Activated CD8-positive, alpha-beta T cell treated with anti-CD3 and anti-CD28 coated beads, Interleukin-2, amount 10 ng/mL, durations not matched to agents 7 days and 5 days (primary cell): Measurements from ENCODE around the gene TMEM74B. TPM values are rescaled to one million over a fixed set of nuclear protein-coding genes. Genes with fewer than 3 reads are reported as not detected.
A peak's percentile ranks its signal among the peaks of the same experiment; 100 is the strongest.
"Not testable (repeated sequence)": the region's sequence is repeated elsewhere in the genome, so short reads cannot be mapped to it uniquely, and the experiment has no call there.

ENCODE experiments used
- ATAC-seq: fragments of 150-1000 bp; cut with Tn5 transposase; one replicate; pipeline ENCODE4 v1.10.0; 2021; ENCODE audit warnings: moderate library complexity
- CTCF ChIA-PET: fragments of 350-600 bp; sonication (Branson Sonifier 250); formaldehyde crosslinking; loops from one replicate; lab custom pipeline; 2021; ENCODE audit warnings: antibody characterized with exemption; lab: Charles Lee
- POLR2A ChIA-PET: fragments of 350-600 bp; sonication (Branson Sonifier 250); formaldehyde crosslinking; loops from one replicate; lab custom pipeline; 2021; ENCODE audit warnings: antibody characterized with exemption; lab: Charles Lee
- DNase-seq: peaks from one replicate; pipeline ENCODE4 v3.0.0-alpha.2; 2020
- H3K27ac Mint-ChIP-seq: one replicate; pipeline ENCODE4 v1.8.0; 2021; ENCODE audit warnings: mild to moderate bottlenecking, mixed read lengths
- H3K27me3 Mint-ChIP-seq: one replicate; pipeline ENCODE4 v1.8.0; 2021; ENCODE audit warnings: low read depth, mixed read lengths
- H3K36me3 Mint-ChIP-seq: one replicate; pipeline ENCODE4 v1.8.0; 2021; ENCODE audit warnings: low read depth, mixed read lengths
- H3K4me1 Mint-ChIP-seq: one replicate; pipeline ENCODE4 v1.8.0; 2021; ENCODE audit warnings: low read depth, mixed read lengths
- H3K4me3 Mint-ChIP-seq: one replicate; pipeline ENCODE4 v1.8.0; 2021; ENCODE audit warnings: mild to moderate bottlenecking, mixed read lengths
- H3K9me3 Mint-ChIP-seq: one replicate; pipeline ENCODE4 v1.8.0; 2022; ENCODE audit warnings: mixed read lengths; ENCODE audit not compliant: insufficient read depth
- total RNA-seq, 2 experiments: library from RNA; stranded (reverse); gene quantifications; one replicate each; pipeline ENCODE4 v1.2.3, GENCODE V29; 2021

TMEM74B gene
- total RNA-seq, 2 experiments from 2014 or later: 0.39 to 1.1 TPM

DNA sequence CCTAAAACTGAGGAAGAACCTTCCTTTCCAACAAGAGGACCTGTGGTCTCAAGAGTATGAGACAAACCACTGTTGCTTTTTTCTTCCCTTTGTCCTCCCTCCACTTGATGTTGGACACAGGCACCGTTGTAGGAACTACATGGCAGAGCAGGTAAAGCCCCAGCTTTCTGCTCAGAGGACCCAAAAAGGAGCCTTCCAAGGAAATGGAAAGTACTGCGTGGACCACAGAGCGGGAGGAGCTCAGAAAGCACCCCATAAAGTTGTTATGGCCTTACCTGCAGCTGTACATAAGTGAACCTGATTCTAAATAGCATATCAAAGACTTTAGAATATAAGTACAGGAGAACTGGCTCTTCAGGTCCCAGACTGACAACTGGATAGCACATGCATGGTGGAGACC lies 29.4 kb downstream of the TMEM74B start:
- ChIA-PET POLR2A (no interaction called here), CTCF (interaction anchor here (1.0 to 1.5 kb wide), 2 partner anchors 12 to 32 kb away, joined by 3 read pairs; no protein-coding TSS in a partner anchor)
- ATAC-seq (no peak), DNase-seq (no peak)
- Mint-ChIP-seq H3K27me3 (no peaks in the 10 kb centered on the region), H3K36me3 (peaks cover 61% of the 10 kb centered on the region), H3K4me3 (no peak overlapping the region), H3K27ac (no peak overlapping the region), H3K4me1 (peaks cover 8% of the 10 kb centered on the region), H3K9me3 (no peaks in the 10 kb centered on the region)

DNA sequence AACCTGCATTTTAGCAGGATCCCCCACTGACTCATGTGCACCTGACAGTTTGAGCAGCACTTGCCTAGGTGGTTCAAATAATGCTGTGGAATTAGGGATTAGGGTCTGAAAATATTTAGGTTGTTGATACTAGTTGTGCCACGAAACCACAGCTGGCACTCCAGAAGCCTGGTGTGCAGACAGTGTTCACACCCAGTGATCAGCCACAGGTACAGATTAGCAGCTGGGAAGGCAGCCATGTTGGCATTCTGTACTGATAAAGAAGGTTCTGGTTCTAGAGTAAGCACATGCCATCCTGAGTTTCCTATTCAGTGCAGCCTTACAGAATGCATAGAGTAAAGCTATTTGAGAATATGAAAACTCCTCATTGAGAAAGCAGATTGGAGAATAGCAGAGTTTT lies 30.1 kb downstream of the TMEM74B start:
- peaks cover 62% of the 10 kb centered on the region for H3K36me3 Mint-ChIP-seq
- H3K9me3 Mint-ChIP-seq: no peaks in the 10 kb centered on the region
- CTCF ChIA-PET: interaction anchor here (1.0 to 1.5 kb wide), 2 partner anchors 11 to 33 kb away, joined by 3 read pairs; no protein-coding TSS in a partner anchor

DNA sequence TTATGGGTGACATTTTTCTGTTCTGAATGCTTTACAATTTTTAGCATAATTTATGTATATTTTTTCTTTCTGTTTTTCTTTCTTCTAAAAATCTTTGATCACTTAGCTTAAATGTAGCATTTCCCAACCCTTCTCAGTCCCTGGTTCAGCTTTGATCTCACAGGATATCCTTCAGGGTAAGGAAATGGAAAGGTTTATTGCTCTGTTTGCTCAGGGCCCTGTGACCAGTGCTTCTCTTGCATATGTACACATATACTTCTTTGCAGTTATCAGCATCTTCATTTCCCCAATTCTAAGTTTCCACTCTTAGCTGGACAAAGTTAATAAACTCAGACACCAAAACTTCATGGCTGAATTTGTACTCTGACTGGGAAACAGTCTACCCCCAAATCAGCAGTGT lies 30.6 kb downstream of the TMEM74B start:
- no peaks in the 10 kb centered on the region for H3K27me3 Mint-ChIP-seq
- no peak overlapping the region for H3K27ac Mint-ChIP-seq
- peaks cover 8% of the 10 kb centered on the region for H3K4me1 Mint-ChIP-seq
- CTCF ChIA-PET: interaction anchor here (1.0 to 1.5 kb wide), 2 partner anchors 10 to 33 kb away, joined by 3 read pairs; no protein-coding TSS in a partner anchor
- no peaks in the 10 kb centered on the region for H3K9me3 Mint-ChIP-seq
- no peak overlapping the region for H3K4me3 Mint-ChIP-seq
- ATAC-seq (no peak), DNase-seq (no peak)
- H3K36me3 Mint-ChIP-seq: peaks cover 66% of the 10 kb centered on the region
- POLR2A ChIA-PET: no interaction called here

More for the DNA sequence above, 30.1 kb downstream of the TMEM74B start:
- peaks cover 8% of the 10 kb centered on the region for H3K4me1 Mint-ChIP-seq
- H3K27me3 Mint-ChIP-seq: no peaks in the 10 kb centered on the region
- H3K4me3 Mint-ChIP-seq: no peak overlapping the region
- POLR2A ChIA-PET: no interaction called here
- DNase-seq (no peak), ATAC-seq (no peak)
- H3K27ac Mint-ChIP-seq: no peak overlapping the region

DNA sequence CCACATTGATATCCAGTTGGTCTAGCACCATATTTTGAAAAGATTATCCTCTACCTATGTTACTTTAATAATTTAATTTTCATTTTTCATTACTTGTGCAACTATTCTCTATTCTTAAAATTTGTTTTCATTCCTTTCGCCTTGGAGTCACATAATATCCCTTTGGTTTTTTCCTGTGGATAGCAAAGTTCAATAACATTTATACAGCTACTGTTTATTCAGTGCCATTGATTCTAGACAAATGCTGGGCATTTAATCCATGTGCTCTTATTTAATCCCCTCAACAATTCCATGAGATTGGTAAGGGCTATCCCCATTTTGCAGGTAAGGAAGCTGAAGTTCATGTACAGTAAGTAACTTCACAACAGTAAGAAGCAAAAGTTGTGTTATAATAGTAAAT lies 33.8 kb downstream of the TMEM74B start:
- Mint-ChIP-seq H3K27ac (no peak overlapping the region), H3K36me3 (peaks cover 75% of the 10 kb centered on the region), H3K4me3 (no peak overlapping the region), H3K4me1 (peaks cover 8% of the 10 kb centered on the region), H3K9me3 (no peaks in the 10 kb centered on the region), H3K27me3 (no peaks in the 10 kb centered on the region)
- DNase-seq: no peak
- ChIA-PET CTCF (interaction anchor here (1.0 to 1.3 kb wide), 4 partner anchors 12 to 353 kb away, joined by 3 to 6 read pairs (median 3); no protein-coding TSS in a partner anchor), POLR2A (interaction anchor here (0.7 kb wide), 1 partner anchor 549 kb away, joined by 4 read pairs; no protein-coding TSS in a partner anchor)
- no peak for ATAC-seq

DNA sequence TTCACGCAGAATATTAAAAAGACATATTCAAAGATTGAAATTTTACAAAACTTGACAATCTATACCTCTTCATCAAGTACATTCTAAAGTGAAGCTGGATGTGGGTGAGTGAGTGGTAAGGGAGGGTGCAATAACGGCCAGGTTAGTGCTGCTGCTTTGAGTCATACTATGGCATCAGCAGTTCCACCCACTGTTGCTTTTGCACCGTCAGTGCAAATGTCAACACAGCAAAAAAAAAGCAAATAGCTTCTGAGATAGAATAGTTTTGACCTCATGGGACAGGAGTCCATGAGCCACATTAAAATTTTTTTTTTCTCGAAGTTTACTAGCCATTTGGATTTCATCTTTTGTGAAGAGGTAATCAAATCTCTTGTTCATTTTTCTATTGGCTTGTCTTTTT lies 34.6 kb downstream of the TMEM74B start:
- H3K27ac Mint-ChIP-seq: no peak overlapping the region
- DNase-seq: no peak
- no peaks in the 10 kb centered on the region for H3K27me3 Mint-ChIP-seq
- CTCF ChIA-PET: interaction anchor here (0.8 to 1.5 kb wide), 2 partner anchors 43 to 63 kb away, joined by 3 to 4 read pairs; no protein-coding TSS in a partner anchor
- H3K4me1 Mint-ChIP-seq: peaks cover 8% of the 10 kb centered on the region
- no peaks in the 10 kb centered on the region for H3K9me3 Mint-ChIP-seq
- POLR2A ChIA-PET: no interaction called here
- ATAC-seq: no peak
- peaks cover 71% of the 10 kb centered on the region for H3K36me3 Mint-ChIP-seq
- no peak overlapping the region for H3K4me3 Mint-ChIP-seq

DNA sequence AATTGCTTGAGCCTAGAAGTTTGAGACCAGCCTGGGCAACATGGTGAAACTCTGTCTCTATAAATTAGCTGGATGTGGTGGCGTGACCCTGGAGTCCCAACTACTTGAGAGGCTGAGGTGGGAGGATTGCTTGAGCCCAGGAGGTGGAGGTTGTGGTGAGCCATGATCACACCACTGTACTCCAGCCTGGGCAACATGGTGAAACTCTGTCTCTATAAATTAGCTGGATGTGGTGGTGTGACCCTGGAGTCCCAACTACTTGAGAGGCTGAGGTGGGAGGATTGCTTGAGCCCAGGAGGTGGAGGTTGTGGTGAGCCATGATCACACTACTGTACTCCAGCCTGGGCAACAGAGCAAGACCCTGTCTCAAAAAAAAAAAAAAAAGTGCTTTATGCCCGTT lies 35.0 kb downstream of the TMEM74B start:
- H3K9me3 Mint-ChIP-seq, ATAC-seq, H3K4me3 Mint-ChIP-seq, POLR2A ChIA-PET, H3K4me1 Mint-ChIP-seq, H3K27me3 Mint-ChIP-seq, H3K27ac Mint-ChIP-seq, DNase-seq: not testable (repeated sequence)
- H3K36me3 Mint-ChIP-seq: peaks cover 67% of the 10 kb centered on the region
- CTCF ChIA-PET: interaction anchor here (0.8 to 1.5 kb wide), 2 partner anchors 42 to 64 kb away, joined by 3 to 4 read pairs; no protein-coding TSS in a partner anchor

DNA sequence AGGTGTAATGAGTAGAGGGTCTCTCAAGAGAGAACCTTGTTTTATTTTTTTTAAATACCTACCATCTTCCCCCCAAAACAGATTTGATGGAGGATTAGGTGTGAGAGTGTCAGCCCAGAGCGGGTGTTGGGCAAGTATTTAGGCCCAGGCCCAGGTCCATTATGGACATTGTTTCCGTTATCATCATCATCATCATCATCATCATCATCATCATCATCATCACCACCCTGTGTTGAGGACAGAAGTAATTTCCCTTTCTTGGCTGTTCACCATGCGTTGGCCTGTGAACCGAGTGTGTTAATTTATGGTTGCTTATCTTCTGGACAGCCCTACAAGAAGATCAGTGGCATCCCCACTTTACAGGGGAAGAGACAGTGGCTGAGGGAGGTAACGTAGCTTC lies 37.8 kb downstream of the TMEM74B start:
- DNase-seq: no peak
- ChIA-PET CTCF (interaction anchor here (1.1 kb wide), 1 partner anchor 22 kb away, joined by 3 read pairs; no protein-coding TSS in a partner anchor), POLR2A (no interaction called here)
- Mint-ChIP-seq H3K4me3 (no peak overlapping the region), H3K4me1 (peaks cover 6% of the 10 kb centered on the region), H3K9me3 (no peaks in the 10 kb centered on the region), H3K27ac (no peak overlapping the region), H3K27me3 (no peaks in the 10 kb centered on the region), H3K36me3 (peaks cover 61% of the 10 kb centered on the region)
- no peak for ATAC-seq

DNA sequence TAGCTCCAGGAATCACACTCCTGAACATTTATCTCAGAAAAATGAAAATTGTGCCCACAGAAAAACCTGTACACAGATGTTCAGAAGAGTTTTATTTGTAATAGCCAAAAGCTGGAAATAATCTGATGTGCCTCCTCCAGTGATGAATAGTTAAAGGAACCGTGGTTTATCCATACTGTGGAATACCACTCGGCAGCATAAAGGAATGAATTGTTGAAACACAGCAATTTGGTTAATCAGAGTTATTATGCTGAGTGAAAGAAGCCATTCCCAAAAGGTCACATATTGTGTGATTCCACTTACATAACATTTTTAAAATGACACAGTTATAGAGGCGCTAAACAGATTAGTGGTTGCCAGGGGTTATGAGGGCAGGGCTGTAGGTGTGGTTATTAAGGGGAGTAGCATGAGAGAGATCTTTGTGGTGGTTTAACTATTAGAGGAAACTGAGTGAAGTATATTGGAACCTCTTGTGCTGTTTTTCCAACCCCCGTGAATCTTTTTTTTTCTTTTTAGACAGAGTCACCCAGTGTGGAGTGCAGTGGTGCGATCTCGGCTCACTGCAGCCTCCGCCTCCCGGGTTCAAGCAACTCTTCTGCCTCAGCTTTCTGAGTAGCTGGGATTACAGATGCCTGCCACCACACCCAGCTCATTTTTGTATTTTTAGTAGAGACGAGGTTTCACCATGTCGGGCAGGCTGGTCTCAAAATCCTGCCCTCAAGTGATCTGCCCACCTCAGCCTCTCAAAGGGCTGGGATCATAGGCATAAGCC lies 40.2 kb downstream of the TMEM74B start:
- DNase-seq (no peak), ATAC-seq (no peak)
- no peaks in the 10 kb centered on the region for H3K9me3 Mint-ChIP-seq
- H3K27ac Mint-ChIP-seq: no peak overlapping the region
- no peak overlapping the region for H3K4me3 Mint-ChIP-seq
- CTCF ChIA-PET: interaction anchor here (1.4 kb wide), 1 partner anchor 10 kb away, joined by 3 read pairs; no protein-coding TSS in a partner anchor
- peaks cover 60% of the 10 kb centered on the region for H3K36me3 Mint-ChIP-seq
- POLR2A ChIA-PET: no interaction called here
- no peaks in the 10 kb centered on the region for H3K4me1 Mint-ChIP-seq
- H3K27me3 Mint-ChIP-seq: no peaks in the 10 kb centered on the region

DNA sequence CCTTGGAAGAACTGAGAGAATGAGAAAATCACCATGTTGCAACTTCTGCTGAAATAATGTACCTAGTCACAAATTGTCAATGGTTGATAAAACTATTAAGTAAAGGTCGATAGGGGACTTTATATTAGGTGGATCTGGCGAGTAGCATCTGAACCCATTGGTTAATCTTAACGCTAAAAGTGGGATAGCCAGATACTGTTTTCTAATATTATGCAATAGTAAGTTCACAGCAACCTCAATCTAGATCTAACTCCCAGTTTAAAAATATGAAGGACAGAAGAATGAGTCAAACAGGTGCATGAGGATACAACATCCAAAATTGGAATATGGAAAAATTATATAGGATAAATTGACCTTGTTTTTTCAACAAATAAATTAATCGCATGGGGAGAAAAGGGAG lies 47.5 kb downstream of the TMEM74B start:
- H3K27ac Mint-ChIP-seq: no peak overlapping the region
- CTCF ChIA-PET: no interaction called here
- POLR2A ChIA-PET: no interaction called here
- H3K36me3 Mint-ChIP-seq: peaks cover 78% of the 10 kb centered on the region
- no peak for DNase-seq
- no peaks in the 10 kb centered on the region for H3K27me3 Mint-ChIP-seq
- no peak for ATAC-seq
- H3K9me3 Mint-ChIP-seq: peaks cover 7% of the 10 kb centered on the region
- no peak overlapping the region for H3K4me3 Mint-ChIP-seq
- peaks cover 22% of the 10 kb centered on the region for H3K4me1 Mint-ChIP-seq

DNA sequence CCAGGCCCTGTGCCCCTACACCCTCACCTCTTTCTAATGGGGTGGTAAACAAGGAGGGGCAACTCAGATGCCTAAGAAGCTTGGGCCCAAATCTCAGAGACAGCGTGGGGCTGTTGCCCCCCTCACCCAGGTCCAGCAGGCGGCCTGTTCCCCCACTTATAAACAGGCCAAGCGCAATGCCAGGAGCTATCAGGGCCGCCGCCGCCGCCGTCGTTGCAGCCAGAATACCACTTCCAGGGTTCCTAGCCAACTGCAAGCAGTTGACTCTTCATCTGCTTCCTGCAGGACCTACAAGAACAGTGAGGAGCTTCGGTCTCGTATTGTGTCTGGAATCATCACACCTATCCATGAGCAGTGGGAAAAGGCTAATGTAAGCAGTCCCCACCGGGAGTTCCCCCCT lies 49.9 kb downstream of the TMEM74B start:
- ChIA-PET POLR2A (no interaction called here), CTCF (no interaction called here)
- H3K4me1 Mint-ChIP-seq: peaks cover 23% of the 10 kb centered on the region
- H3K27ac Mint-ChIP-seq: peak overlapping the region; percentile 44
- no peak overlapping the region for H3K4me3 Mint-ChIP-seq
- no peaks in the 10 kb centered on the region for H3K27me3 Mint-ChIP-seq
- DNase-seq (no peak), ATAC-seq (no peak)
- peaks cover 84% of the 10 kb centered on the region for H3K36me3 Mint-ChIP-seq
- peaks cover 7% of the 10 kb centered on the region for H3K9me3 Mint-ChIP-seq

DNA sequence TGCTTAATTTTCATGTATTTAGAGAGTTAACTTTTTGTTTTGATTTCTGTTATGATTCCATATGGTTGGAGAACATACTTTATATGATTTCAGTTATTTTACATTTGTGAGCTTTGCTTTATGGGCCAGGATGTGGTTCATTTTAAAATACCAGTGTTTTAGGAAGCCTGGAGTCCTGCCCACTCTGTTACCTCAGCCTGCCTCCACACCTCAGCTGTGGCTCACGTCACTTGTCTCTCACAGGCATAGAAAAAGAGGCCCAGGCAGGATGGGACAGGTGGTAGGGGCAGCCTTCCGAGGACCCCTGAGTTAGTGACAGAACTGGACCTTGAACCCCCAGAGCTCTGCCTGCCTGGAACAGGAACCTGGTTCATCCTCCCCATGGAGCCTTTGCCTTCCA lies 50.4 kb downstream of the TMEM74B start:
- POLR2A ChIA-PET: no interaction called here
- H3K27me3 Mint-ChIP-seq: no peaks in the 10 kb centered on the region
- peaks cover 23% of the 10 kb centered on the region for H3K4me1 Mint-ChIP-seq
- peak overlapping the region; percentile 2 for H3K27ac Mint-ChIP-seq
- peaks cover 7% of the 10 kb centered on the region for H3K9me3 Mint-ChIP-seq
- no peak overlapping the region for H3K4me3 Mint-ChIP-seq
- peaks cover 87% of the 10 kb centered on the region for H3K36me3 Mint-ChIP-seq
- CTCF ChIA-PET: no interaction called here
- DNase-seq (peak; percentile 54), ATAC-seq (peak; percentile 69)

DNA sequence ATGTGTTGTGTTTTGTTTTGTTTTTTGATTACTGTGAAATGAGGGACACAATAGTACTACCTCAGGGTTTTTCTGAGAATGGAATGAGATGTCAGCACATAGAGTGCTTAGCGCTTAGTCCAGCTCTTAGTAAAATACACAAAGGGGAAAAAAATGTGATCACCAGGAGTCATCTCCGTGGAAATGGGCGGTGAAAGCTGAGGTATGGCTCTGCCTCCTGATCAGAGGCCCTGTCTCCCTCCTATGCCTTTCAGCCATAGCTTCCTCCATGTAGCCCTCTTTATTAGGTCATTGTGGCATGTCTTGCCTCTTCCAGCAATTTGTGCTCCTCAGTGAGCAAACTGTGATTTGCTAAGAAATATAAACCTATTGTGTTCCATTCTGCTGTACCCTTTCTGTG lies 53.4 kb downstream of the TMEM74B start:
- no peaks in the 10 kb centered on the region for H3K27me3 Mint-ChIP-seq
- H3K27ac Mint-ChIP-seq: no peak overlapping the region
- ChIA-PET POLR2A (no interaction called here), CTCF (no interaction called here)
- no peak for DNase-seq
- H3K9me3 Mint-ChIP-seq: peaks cover 7% of the 10 kb centered on the region
- H3K36me3 Mint-ChIP-seq: peaks cover 88% of the 10 kb centered on the region
- H3K4me1 Mint-ChIP-seq: peaks cover 23% of the 10 kb centered on the region
- no peak overlapping the region for H3K4me3 Mint-ChIP-seq
- no peak for ATAC-seq
